Measurements from ENCODE around the gene TFDP1.

The TFDP1 gene

GRCh38 chr13:113581871-113582270 lies 2.7 kb upstream of the TFDP1 start:
- Histone ChIP-seq H3K18ac (ENCODE audit: low read length) (no peak overlapping the region), H2AFZ (ENCODE audit: low read length) (no peak overlapping the region), H2AK5ac (ENCODE audit: low read depth, low read length) (no peak overlapping the region), H2BK12ac (ENCODE audit: low read length) (no peak overlapping the region), H3K9ac (ENCODE audit: low read depth, low read length, poor library complexity) (no peak overlapping the region), H3K27me3 (ENCODE audit: control insufficient read depth in 3 of 3, insufficient read depth in 3 of 3, low read depth in 1 of 3, low read length in 3 of 3) (no peaks in the 10 kb centered on the region), H3K4me1 (ENCODE audit: control insufficient read depth in 2 of 2, insufficient read depth in 1 of 2, low read depth in 1 of 2, low read length in 2 of 2) (peaks cover 9% of the 10 kb centered on the region in 2 donors), H2BK120ac (ENCODE audit: low read depth, low read length) (no peak overlapping the region), H3K79me1 (ENCODE audit: low read depth, low read length) (peaks cover 4% of the 10 kb centered on the region), H2BK15ac (ENCODE audit: low read length) (no peak overlapping the region), H3K27ac (replicated peaks; ENCODE audit: low read length) (no peak overlapping the region), H3K23ac (ENCODE audit: low read depth, low read length, poor library complexity) (no peak overlapping the region), H3K4me2 (ENCODE audit: insufficient read depth, low read length, poor library complexity, severe bottlenecking) (no peak overlapping the region), H3K9me3 (replicated peaks in 1 of 2; ENCODE audit: control insufficient read depth in 2 of 2, insufficient read depth in 1 of 2, low read depth in 1 of 2, low read length in 2 of 2) (peaks cover 0 to 2% of the 10 kb centered on the region in 2 donors), H4K91ac (ENCODE audit: low read depth, low read length, poor library complexity) (no peak overlapping the region), H3K36me3 (replicated peaks in 1 of 2; ENCODE audit: control insufficient read depth in 2 of 2, insufficient read depth in 2 of 2, low read length in 2 of 2) (peaks cover 6 to 12% of the 10 kb centered on the region in 2 donors), H3K4me3 (ENCODE audit: low read length in 2 of 2) (no peak overlapping the region), H4K8ac (ENCODE audit: low read depth, low read length) (no peak overlapping the region), H3K4ac (ENCODE audit: low read length) (no peak overlapping the region), H3K14ac (ENCODE audit: low read length) (no peak overlapping the region), H2BK5ac (ENCODE audit: low read length) (no peak overlapping the region)
- WGBS, 2 donors (ENCODE audit: extremely low coverage in 2 of 2, insufficient read length in 2 of 2, insufficient replicate concordance in 1 of 2): no CpG with 5 or more reads among the region's 6 CpGs
- DNase-seq (ENCODE audit: low spot score): no peak

GRCh38 chr13:113582841-113583631 lies 1.5 kb upstream of the TFDP1 start:
- Histone ChIP-seq H3K14ac (ENCODE audit: low read length) (peak overlapping the region; percentile 76), H2BK15ac (ENCODE audit: low read length) (peak overlapping the region; percentile 83), H3K4me3 (ENCODE audit: low read length in 2 of 2) (peak overlapping the region in 1 of 2 donors; percentile 34), H3K4ac (ENCODE audit: low read length) (no peak overlapping the region), H3K9ac (ENCODE audit: low read depth, low read length, poor library complexity) (no peak overlapping the region), H3K36me3 (replicated peaks in 1 of 2; ENCODE audit: control insufficient read depth in 2 of 2, insufficient read depth in 2 of 2, low read length in 2 of 2) (peaks cover 10 to 24% of the 10 kb centered on the region in 2 donors), H2BK12ac (ENCODE audit: low read length) (no peak overlapping the region), H3K4me2 (ENCODE audit: insufficient read depth, low read length, poor library complexity, severe bottlenecking) (no peak overlapping the region), H3K79me1 (ENCODE audit: low read depth, low read length) (peaks cover 6% of the 10 kb centered on the region), H3K27me3 (ENCODE audit: control insufficient read depth in 3 of 3, insufficient read depth in 3 of 3, low read depth in 1 of 3, low read length in 3 of 3) (no peaks in the 10 kb centered on the region), H2AK5ac (ENCODE audit: low read depth, low read length) (peak overlapping the region; percentile 77), H3K23ac (ENCODE audit: low read depth, low read length, poor library complexity) (no peak overlapping the region), H2BK120ac (ENCODE audit: low read depth, low read length) (no peak overlapping the region), H3K4me1 (ENCODE audit: control insufficient read depth in 2 of 2, insufficient read depth in 1 of 2, low read depth in 1 of 2, low read length in 2 of 2) (peaks cover 9% of the 10 kb centered on the region in 2 donors), H2BK5ac (ENCODE audit: low read length) (no peak overlapping the region), H3K27ac (replicated peaks; ENCODE audit: low read length) (no peak overlapping the region), H3K9me3 (replicated peaks in 1 of 2; ENCODE audit: control insufficient read depth in 2 of 2, insufficient read depth in 1 of 2, low read depth in 1 of 2, low read length in 2 of 2) (no peaks in the 10 kb centered on the region), H4K8ac (ENCODE audit: low read depth, low read length) (no peak overlapping the region), H2AFZ (ENCODE audit: low read length) (no peak overlapping the region), H4K91ac (ENCODE audit: low read depth, low read length, poor library complexity) (no peak overlapping the region), H3K18ac (ENCODE audit: low read length) (peak overlapping the region; percentile 40)
- WGBS, 2 donors (ENCODE audit: extremely low coverage in 2 of 2, insufficient read length in 2 of 2, insufficient replicate concordance in 1 of 2): no CpG with 5 or more reads among the region's 38 CpGs
- DNase-seq (ENCODE audit: low spot score): no peak

GRCh38 chr13:113584870-113585671 lies 518 bp downstream of the TFDP1 start:
- Histone ChIP-seq H3K79me1 (ENCODE audit: low read depth, low read length) (peaks cover 18% of the 10 kb centered on the region), H3K27me3 (ENCODE audit: control insufficient read depth in 3 of 3, insufficient read depth in 3 of 3, low read depth in 1 of 3, low read length in 3 of 3) (no peaks in the 10 kb centered on the region), H3K4me1 (ENCODE audit: control insufficient read depth in 2 of 2, insufficient read depth in 1 of 2, low read depth in 1 of 2, low read length in 2 of 2) (peaks cover 9 to 14% of the 10 kb centered on the region in 2 donors), H2AFZ (ENCODE audit: low read length) (peak overlapping the region; percentile 69), H3K18ac (ENCODE audit: low read length) (peak overlapping the region; percentile 88), H3K4me2 (ENCODE audit: insufficient read depth, low read length, poor library complexity, severe bottlenecking) (peak overlapping the region; percentile 87), H3K9ac (ENCODE audit: low read depth, low read length, poor library complexity) (peak overlapping the region; percentile 67), H4K8ac (ENCODE audit: low read depth, low read length) (no peak overlapping the region), H3K4ac (ENCODE audit: low read length) (no peak overlapping the region), H3K27ac (replicated peaks; ENCODE audit: low read length) (peak overlapping the region; percentile 22), H2BK5ac (ENCODE audit: low read length) (no peak overlapping the region), H3K9me3 (replicated peaks in 1 of 2; ENCODE audit: control insufficient read depth in 2 of 2, insufficient read depth in 1 of 2, low read depth in 1 of 2, low read length in 2 of 2) (peaks cover 0 to 4% of the 10 kb centered on the region in 2 donors), H2AK5ac (ENCODE audit: low read depth, low read length) (no peak overlapping the region), H3K14ac (ENCODE audit: low read length) (no peak overlapping the region), H3K4me3 (ENCODE audit: low read length in 2 of 2) (peak overlapping the region; percentile 51 to 95), H2BK15ac (ENCODE audit: low read length) (no peak overlapping the region), H3K23ac (ENCODE audit: low read depth, low read length, poor library complexity) (no peak overlapping the region), H2BK12ac (ENCODE audit: low read length) (no peak overlapping the region), H2BK120ac (ENCODE audit: low read depth, low read length) (no peak overlapping the region), H4K91ac (ENCODE audit: low read depth, low read length, poor library complexity) (no peak overlapping the region), H3K36me3 (replicated peaks in 1 of 2; ENCODE audit: control insufficient read depth in 2 of 2, insufficient read depth in 2 of 2, low read length in 2 of 2) (peaks cover 29 to 44% of the 10 kb centered on the region in 2 donors)
- DNase-seq (ENCODE audit: low spot score): no peak
- WGBS, 2 donors (ENCODE audit: extremely low coverage in 2 of 2, insufficient read length in 2 of 2, insufficient replicate concordance in 1 of 2): no CpG with 5 or more reads among the region's 105 CpGs

GRCh38 chr13:113585896-113586295 lies 1.3 kb downstream of the TFDP1 start:
- Histone ChIP-seq H2BK12ac (ENCODE audit: low read length) (no peak overlapping the region), H3K14ac (ENCODE audit: low read length) (no peak overlapping the region), H2AK5ac (ENCODE audit: low read depth, low read length) (no peak overlapping the region), H3K27ac (replicated peaks; ENCODE audit: low read length) (no peak overlapping the region), H2BK15ac (ENCODE audit: low read length) (no peak overlapping the region), H3K23ac (ENCODE audit: low read depth, low read length, poor library complexity) (no peak overlapping the region), H3K27me3 (ENCODE audit: control insufficient read depth in 3 of 3, insufficient read depth in 3 of 3, low read depth in 1 of 3, low read length in 3 of 3) (no peaks in the 10 kb centered on the region), H3K9me3 (replicated peaks in 1 of 2; ENCODE audit: control insufficient read depth in 2 of 2, insufficient read depth in 1 of 2, low read depth in 1 of 2, low read length in 2 of 2) (peaks cover 0 to 5% of the 10 kb centered on the region in 2 donors), H4K8ac (ENCODE audit: low read depth, low read length) (no peak overlapping the region), H3K79me1 (ENCODE audit: low read depth, low read length) (peaks cover 20% of the 10 kb centered on the region), H3K4me2 (ENCODE audit: insufficient read depth, low read length, poor library complexity, severe bottlenecking) (no peak overlapping the region), H3K18ac (ENCODE audit: low read length) (no peak overlapping the region), H3K4me1 (ENCODE audit: control insufficient read depth in 2 of 2, insufficient read depth in 1 of 2, low read depth in 1 of 2, low read length in 2 of 2) (peaks cover 9 to 14% of the 10 kb centered on the region in 2 donors), H3K9ac (ENCODE audit: low read depth, low read length, poor library complexity) (no peak overlapping the region), H2BK120ac (ENCODE audit: low read depth, low read length) (no peak overlapping the region), H3K4ac (ENCODE audit: low read length) (no peak overlapping the region), H3K36me3 (replicated peaks in 1 of 2; ENCODE audit: control insufficient read depth in 2 of 2, insufficient read depth in 2 of 2, low read length in 2 of 2) (peaks cover 32 to 49% of the 10 kb centered on the region in 2 donors), H2BK5ac (ENCODE audit: low read length) (no peak overlapping the region), H4K91ac (ENCODE audit: low read depth, low read length, poor library complexity) (no peak overlapping the region), H3K4me3 (ENCODE audit: low read length in 2 of 2) (peak overlapping the region in 1 of 2 donors; percentile 51), H2AFZ (ENCODE audit: low read length) (no peak overlapping the region)
- no peak for DNase-seq (ENCODE audit: low spot score)
- no CpG with 5 or more reads among the region's 9 CpGs for WGBS, 2 donors (ENCODE audit: extremely low coverage in 2 of 2, insufficient read length in 2 of 2, insufficient replicate concordance in 1 of 2)

Measured in neuronal stem cell (in vitro differentiated cells).